Measurements from ENCODE around the gene CCDC7.
"Not testable (repeated sequence)": the region's sequence is repeated elsewhere in the genome, so short reads cannot be mapped to it uniquely, and the experiment has no call there.

Gene CCDC7

DNA sequence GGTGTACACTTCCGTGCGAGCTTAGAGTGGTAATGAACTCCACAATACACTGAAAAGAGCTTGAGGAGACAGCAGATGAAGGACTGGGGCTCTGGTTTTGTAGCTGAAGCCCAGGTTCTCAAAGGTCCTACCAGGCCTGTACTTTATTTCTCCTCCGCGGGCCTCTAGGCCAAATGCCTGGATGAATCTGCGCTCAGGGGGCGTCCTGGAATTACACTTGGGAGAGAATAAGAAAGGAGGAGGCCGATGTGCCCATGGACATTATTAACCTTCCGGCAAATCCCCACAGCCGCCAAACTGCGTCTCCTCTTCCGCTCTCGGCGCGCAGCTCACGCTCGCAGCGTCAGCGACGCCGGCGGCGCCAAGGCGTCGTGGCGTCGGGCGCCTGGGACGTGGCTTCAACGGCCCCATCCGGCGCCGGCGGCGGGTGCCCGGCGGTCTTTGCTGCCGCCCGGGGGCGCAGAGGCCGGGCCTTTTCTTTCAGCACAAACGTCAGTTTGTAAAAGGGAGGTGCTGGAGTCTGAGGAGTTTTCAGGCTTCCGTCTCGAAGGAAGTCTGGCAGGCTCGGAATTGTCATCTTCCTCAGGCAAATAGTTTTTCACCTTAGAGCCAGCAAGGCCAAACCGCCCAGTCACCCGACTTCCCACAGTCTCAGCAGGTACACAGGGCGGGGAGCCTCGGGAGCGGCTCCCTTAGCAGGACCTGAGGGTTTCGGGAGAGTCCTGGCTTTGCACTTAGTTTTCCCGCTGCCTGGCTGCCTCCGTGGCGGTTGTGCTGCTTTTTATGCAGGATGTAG is at the start of gene CCDC7:
CCDC7 (plus strand) TSS at position 401 of the 796 bp plus-strand sequence. CDS start 5,503 bp downstream, outside the sequence.
- DNase-seq = peak; percentile 71 to 82

DNA sequence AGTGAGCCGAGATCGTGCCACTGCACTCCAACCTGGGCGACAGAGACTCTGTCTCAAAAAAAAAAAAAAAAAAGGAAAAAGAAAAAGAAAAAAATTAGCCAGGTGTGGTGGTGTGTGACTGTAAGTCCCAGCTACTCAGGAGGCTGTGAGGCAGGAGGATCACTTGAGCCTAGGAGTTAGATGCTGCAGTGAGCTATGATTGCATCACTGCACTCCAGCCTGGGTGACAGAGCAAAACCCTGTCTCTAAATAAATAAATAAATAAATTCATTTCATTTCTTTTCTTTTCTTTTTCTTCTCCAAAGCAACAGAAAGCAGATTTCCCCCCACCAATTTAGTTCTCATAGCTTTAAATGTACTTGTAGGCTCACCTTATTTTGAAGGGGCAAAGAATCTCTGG is 48.8 kb upstream of the CCDC7 start:
- not testable (repeated sequence) for DNase-seq

DNA sequence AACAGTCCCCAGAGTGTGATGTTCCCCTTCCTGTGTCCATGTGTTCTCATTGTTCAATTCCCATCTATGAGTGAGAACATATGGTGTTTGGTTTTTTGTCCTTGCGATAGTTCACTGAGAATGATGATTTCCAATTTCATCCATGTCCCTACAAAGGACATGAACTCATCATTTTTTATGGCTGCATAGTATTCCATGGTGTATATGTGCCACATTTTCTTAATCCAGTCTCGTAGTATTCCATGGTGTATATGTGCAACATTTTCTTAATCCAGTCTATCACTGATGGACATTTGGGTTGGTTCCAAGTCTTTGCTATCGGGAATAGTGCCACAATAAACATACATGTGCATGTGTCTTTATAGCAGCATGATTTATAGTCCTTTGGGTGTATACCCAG is 46.2 kb upstream of the CCDC7 start:
- not testable (repeated sequence) for DNase-seq

DNA sequence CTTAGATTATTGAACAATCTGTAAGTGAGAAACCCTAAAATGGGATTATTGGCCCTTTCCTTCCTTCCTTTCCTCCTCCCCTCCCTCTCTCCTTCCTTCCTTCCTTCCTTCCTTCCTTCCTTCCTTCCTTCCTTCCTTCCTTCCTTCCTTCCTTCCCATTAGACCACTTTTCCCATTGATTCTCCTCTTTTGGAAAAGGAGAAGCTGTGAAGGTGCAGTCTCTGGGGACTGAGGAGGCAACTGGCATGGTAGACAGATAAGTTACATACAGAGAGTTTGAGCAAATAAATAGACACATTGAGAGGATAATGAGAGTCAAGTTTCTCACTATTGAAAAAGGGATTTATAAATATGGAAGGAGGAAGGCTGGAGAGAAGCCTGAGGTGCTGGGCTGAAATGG is 45.0 kb upstream of the CCDC7 start:
- DNase-seq = no peak

DNA sequence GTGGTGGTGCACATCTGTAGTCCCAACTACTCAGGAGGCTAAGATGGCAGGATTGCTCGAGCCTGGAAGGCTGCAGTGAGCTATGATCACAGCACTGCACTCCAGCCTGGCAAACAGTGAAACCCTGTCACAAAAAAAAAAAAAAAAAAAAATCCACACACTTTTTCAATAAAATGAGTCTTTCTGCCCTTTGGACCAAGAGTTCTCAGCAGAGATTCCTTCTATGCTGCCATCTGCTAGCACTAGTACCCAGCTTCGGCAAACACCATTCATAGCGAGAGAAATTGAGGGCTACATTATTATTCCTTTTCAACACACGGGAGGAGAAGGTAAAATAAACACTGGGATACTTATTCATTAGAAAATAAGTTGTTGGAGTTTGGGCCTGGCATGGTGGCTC is 43.4 kb upstream of the CCDC7 start:
- no peak for DNase-seq

DNA sequence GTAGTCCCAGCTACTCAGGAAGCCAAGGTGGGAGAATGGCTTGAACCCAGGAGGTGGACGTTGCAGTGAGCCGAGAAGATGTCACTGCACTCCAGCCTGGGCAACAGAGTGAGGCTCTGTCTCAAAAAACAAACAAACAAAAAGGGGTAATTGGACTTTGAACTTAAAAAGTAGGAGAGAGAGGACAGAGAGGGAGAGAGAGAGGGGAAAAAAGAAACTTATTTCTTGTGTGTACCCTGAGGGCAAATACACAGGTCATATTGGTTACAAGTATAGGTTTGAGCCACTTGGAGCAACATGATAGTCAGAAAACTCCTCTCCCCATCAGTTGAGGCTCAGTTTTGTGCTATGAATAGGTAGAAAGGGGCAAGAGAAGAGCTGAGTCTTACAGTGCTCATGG is 42.8 kb upstream of the CCDC7 start:
- DNase-seq = no peak

GRCh38 chr10:32408690-32409089 is 37.2 kb upstream of the CCDC7 start:
- no peak for DNase-seq

GRCh38 chr10:32409741-32410140 is 36.2 kb upstream of the CCDC7 start:
- DNase-seq = no peak

DNA sequence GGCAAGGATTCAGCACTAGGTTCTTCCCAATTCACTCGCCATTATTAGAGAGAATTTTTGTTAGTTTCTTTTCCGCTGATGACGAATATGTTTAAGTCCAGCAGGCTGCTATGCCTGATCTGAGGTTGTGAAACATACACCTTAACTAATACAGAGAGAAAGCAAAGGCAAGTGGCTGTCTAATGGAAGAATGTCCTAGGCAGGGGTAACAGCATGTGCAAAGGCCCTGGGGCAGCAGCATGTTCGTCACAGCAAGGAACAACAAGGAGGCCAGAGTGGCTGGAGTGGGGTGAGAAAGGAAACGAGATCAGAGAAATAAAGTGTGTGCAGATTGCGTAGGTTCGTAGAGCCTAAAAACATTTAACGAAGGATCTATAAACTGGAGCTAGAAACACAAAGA is 35.4 kb upstream of the CCDC7 start:
- no peak for DNase-seq

- no peak for DNase-seq
These were observed 34.0 kb upstream of the CCDC7 start for GRCh38 chr10:32411797-32412498.

- DNase-seq = no peak
These were observed 33.5 kb upstream of the CCDC7 start for GRCh38 chr10:32412499-32412853.

GRCh38 chr10:32413513-32413912 is 32.4 kb upstream of the CCDC7 start:
- peak; percentile 27 to 39 for DNase-seq

GRCh38 chr10:32415361-32415760 is 30.6 kb upstream of the CCDC7 start:
- DNase-seq = no peak

DNA sequence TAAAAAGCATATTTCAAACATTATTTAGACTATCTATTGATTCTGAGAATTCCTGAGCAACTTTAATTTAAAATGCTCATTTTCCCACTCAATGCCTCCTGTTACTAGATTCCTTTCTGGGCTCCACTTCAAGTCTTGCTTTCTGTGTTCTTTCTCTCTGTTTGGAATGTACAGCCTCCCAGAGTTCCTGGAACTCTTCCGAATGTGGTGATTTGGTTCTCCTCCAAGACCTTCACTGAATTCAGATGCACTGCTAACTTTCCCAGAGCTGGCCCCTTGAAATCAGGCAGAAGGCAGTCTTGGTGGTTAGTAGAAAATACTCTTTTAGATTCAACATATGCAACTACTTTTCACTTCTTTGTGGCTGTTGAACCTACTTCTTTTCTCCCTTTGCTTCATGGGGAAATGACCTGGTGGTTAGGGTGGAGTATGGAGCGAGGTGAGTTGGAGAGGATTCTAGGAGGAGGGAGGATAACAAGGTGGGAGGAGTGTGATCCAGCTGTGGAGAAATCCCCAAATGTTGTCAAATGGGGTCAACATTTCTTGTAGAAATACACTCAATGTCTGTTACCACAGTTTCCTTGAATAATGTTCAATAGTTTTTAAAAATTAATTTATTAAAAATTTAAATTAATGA is 27.9 kb upstream of the CCDC7 start:
- no peak for DNase-seq

GRCh38 chr10:32418572-32418971 is 27.4 kb upstream of the CCDC7 start:
- DNase-seq = no peak

GRCh38 chr10:32419615-32420014 is 26.3 kb upstream of the CCDC7 start:
- DNase-seq = no peak

DNA sequence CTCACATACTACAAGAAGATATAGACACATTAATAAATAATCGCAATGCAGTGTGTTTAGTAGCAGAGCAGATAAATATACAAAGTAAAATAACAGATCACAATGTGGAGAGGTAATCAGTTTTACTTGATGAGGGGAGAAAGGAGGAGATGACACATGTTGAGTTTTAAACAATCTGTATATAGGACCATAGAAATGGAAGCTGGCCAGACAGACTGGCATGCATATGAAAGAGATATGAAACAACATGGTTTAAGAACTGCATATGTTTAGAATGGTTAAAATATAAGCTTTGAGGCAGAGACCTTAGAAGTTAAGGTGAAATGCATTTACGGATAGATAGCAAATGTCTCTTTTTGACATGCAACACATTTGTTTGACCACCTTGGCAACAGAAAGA is 19.8 kb upstream of the CCDC7 start:
- DNase-seq = no peak

DNA sequence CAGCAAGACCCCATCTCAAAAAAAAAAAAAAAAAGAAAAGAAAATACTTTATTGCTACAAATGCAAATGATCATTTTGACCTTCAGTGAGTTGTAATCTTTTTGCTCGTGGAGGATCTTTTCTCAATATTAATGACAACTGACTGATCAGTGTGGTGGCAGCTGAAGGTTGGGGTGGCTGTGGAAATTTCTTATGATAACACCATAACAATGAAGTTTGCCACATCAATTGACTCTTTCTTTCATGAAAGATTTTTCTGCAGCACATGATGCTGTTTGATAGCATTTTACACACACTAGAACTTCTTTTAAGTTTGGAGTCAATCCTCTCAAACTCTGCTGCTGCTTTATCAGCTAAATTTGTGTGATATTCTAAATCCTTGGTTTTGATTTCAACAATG is 12.4 kb upstream of the CCDC7 start:
- DNase-seq = no peak

- no peak for DNase-seq
These were observed 9.7 kb upstream of the CCDC7 start for GRCh38 chr10:32436215-32436614.

DNA sequence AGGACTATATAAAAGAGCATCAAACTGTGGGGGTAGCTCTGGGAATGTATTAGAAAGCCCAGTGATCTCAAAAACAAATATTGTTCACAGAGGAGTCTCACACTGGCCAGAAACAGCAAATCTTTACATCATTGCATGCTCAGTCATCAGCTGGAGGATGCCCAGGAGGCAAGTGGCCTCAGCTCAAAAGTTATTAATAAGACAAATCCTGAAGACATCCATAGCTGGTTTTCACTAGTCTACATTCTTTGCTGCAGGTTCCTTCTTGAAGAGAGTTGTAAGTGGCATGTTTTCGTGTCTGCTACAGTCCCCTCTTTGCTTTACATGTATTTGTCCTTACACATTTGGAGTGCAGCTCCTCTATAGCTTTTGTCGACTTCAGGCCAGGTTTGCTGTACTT is 8.6 kb upstream of the CCDC7 start:
- DNase-seq = no peak

GRCh38 chr10:32445036-32445435 is 904 bp upstream of the CCDC7 start:
- DNase-seq = no peak

DNA sequence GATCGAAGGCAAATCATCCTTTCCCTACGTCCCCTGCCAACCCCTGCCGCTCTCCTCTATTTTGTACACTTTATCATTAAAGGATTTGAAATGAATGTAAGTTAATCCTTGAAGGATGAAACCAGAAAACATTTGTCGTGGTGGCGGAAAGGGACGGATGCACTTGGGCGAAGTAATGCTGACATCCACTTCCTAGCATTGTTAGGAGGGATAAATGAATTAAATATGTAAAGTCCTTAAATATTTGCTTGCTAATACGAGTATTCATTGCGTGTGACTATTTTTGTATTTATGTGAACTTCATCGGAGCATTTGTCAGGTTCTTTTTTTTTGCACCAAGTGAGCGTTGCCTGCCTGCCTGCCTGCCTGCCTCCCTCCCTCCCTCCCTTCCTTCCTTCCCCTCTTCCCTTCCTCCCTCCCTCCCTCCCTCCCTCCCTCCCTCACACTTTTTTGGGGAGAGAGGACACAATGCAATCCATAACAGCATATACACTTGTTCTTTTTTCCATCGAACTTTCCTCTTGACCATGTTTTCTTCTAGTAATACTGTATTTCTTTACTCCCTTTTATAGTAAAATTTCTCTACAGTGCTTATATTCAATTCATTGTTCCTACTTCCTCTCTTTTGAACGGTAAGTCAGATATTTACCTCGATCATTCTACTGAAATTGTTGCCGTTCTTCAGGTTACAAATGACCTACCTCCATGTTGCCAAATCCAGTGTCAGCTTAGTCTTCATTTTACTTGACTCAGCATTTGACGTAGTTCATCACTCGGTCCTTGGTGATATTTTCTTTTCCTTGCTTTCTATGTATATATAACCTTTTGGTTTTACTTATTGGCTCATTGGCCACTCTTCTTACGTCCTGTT is 831 bp downstream of the CCDC7 start:
- DNase-seq = no peak

- DNase-seq = no peak
These were observed 8.2 kb downstream of the CCDC7 start for GRCh38 chr10:32454148-32454547.
